Measurements from ENCODE around the gene KLK7.

DNA sequence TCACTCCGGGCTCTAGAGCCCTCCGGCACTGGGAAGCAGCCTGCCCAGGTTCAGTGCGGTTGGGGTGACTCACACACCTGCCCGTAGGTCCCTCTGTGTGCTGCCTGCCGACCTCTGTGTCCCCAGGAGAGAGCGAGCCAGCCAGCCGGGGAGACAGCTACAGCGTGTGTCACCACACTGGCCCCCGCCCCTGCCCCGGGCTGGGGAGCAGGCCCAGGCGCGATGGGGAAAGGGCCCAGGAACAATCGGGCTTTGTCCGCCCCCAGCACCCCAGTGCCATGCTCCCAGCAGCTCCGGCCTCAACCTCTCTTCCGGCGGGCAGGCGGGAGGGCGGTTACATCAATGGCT, 14.3 kb downstream of the KLK7 start, which contains the start of gene KLK6:
- no peak for TF ChIP-seq MAZ (IDR thresholded peaks at IDR 0.05; ENCODE audit: borderline replicate concordance, low read depth, low read length)
- TF ChIP-seq POLR2A (IDR thresholded peaks at IDR 0.05; ENCODE audit: low read depth, low read length): no peak
- TF ChIP-seq, protein P1, sequence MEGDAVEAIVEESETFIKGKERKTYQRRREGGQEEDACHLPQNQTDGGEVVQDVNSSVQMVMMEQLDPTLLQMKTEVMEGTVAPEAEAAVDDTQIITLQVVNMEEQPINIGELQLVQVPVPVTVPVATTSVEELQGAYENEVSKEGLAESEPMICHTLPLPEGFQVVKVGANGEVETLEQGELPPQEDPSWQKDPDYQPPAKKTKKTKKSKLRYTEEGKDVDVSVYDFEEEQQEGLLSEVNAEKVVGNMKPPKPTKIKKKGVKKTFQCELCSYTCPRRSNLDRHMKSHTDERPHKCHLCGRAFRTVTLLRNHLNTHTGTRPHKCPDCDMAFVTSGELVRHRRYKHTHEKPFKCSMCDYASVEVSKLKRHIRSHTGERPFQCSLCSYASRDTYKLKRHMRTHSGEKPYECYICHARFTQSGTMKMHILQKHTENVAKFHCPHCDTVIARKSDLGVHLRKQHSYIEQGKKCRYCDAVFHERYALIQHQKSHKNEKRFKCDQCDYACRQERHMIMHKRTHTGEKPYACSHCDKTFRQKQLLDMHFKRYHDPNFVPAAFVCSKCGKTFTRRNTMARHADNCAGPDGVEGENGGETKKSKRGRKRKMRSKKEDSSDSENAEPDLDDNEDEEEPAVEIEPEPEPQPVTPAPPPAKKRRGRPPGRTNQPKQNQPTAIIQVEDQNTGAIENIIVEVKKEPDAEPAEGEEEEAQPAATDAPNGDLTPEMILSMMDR (conservative IDR thresholded peaks at IDR 0.05; ENCODE audit: low read depth, low read length): no peak
- no peak for TF ChIP-seq CEBPB (IDR thresholded peaks at IDR 0.05; ENCODE audit: low read depth, low read length)
